Measurements from ENCODE around the gene HOXB8.

GRCh38 chr17:48626245-48627117, 11.4 kb upstream of the HOXB8 start, which contains the start of gene HOXB9:
- TF ChIP-seq POLR2AphosphoS5 (IDR thresholded peaks at IDR 0.05; ENCODE audit: low read depth, low read length) (no peak), POLR2A (IDR thresholded peaks at IDR 0.05; ENCODE audit: low read depth, low read length) (no peak), TAF1 (IDR thresholded peaks at IDR 0.05; ENCODE audit: low read depth, low read length) (no peak), PAX5 (IDR thresholded peaks at IDR 0.05; ENCODE audit: insufficient read depth, low read length, severe bottlenecking) (no peak), SPI1 (IDR thresholded peaks at IDR 0.05; ENCODE audit: low read depth, low read length) (no peak)
